HG03378 (cell line): ENCODE data around the gene DIP2C.
"Not testable (repeated sequence)": the region's sequence is repeated elsewhere in the genome, so short reads cannot be mapped to it uniquely, and the experiment has no call there.

ENCODE experiments used
- ATAC-seq: cut with Tn5 transposase; IDR thresholded peaks from one replicate; pipeline ENCODE4 v1.9.1; 2021; ENCODE audit warnings: mild to moderate bottlenecking, moderate library complexity; ENCODE audit not compliant: unreplicated experiment

DIP2C gene

GRCh38 chr10:543862-544822, 145.3 kb downstream of the DIP2C start:
- no peak for ATAC-seq

GRCh38 chr10:543131-543530, 146.3 kb downstream of the DIP2C start:
- no peak for ATAC-seq

GRCh38 chr10:541750-542371, 147.6 kb downstream of the DIP2C start:
- no peak for ATAC-seq

- no peak for ATAC-seq
Observed at GRCh38 chr10:541041-541440, 148.4 kb downstream of the DIP2C start.

- no peak for ATAC-seq
Observed at GRCh38 chr10:538895-539294, 150.6 kb downstream of the DIP2C start.

- no peak for ATAC-seq
Observed at GRCh38 chr10:536935-537334, 152.5 kb downstream of the DIP2C start.

- no peak for ATAC-seq
Observed at GRCh38 chr10:536371-536925, 153.0 kb downstream of the DIP2C start.

GRCh38 chr10:535952-536351, 153.5 kb downstream of the DIP2C start:
- no peak for ATAC-seq

- ATAC-seq, result no peak
Observed at GRCh38 chr10:535051-535450, 154.4 kb downstream of the DIP2C start.

GRCh38 chr10:534047-534566, 155.4 kb downstream of the DIP2C start:
- no peak for ATAC-seq

- no peak for ATAC-seq
Observed at GRCh38 chr10:533611-534010, 155.9 kb downstream of the DIP2C start.

GRCh38 chr10:533186-533585, 156.3 kb downstream of the DIP2C start:
- no peak for ATAC-seq

- ATAC-seq, result not testable (repeated sequence)
Observed at GRCh38 chr10:532331-532730, 157.1 kb downstream of the DIP2C start.

- ATAC-seq, result no peak
Observed at GRCh38 chr10:531541-531940, 157.9 kb downstream of the DIP2C start.

- ATAC-seq, result no peak
Observed at GRCh38 chr10:530717-531116, 158.8 kb downstream of the DIP2C start.

GRCh38 chr10:529468-530230, 159.8 kb downstream of the DIP2C start:
- no peak for ATAC-seq

GRCh38 chr10:528173-529165, 161.0 kb downstream of the DIP2C start:
- no peak for ATAC-seq

GRCh38 chr10:527416-527815, 162.1 kb downstream of the DIP2C start:
- no peak for ATAC-seq

GRCh38 chr10:526651-527312, 162.7 kb downstream of the DIP2C start:
- ATAC-seq, result no peak
